HEK293 (cell line): ENCODE results near the gene PPM1L.

Experiments
- CTCF ChIA-PET: fragments of 350-600 bp; formaldehyde crosslinking; extraction: SDS; loops from one replicate; lab custom pipeline; 2021; ENCODE audit warnings: antibody characterized with exemption; lab: Yijun Ruan, JAX
- POLR2A ChIA-PET: fragments of 300-600 bp; formaldehyde crosslinking; extraction: SDS; loops from one replicate; lab custom pipeline; 2020; ENCODE audit warnings: antibody characterized with exemption, inconsistent platforms; lab: Yijun Ruan, JAX
- H3K27ac ChIP-seq: fragments of 200-500 bp; sonication (Bioruptor generic); 2 replicates; pipeline ENCODE4 v1.5.1; 2014; ENCODE audit warnings: low read depth, low read length, control low read depth, inconsistent platforms; ENCODE audit errors: extremely low read depth
- H3K36me3 ChIP-seq, 2 experiments: fragments of 200-500 bp in 1 of 2; sonication (Bioruptor generic) in 1 of 2; 1 replicate in 1 of 2; 2 replicates in 1 of 2; pipeline ENCODE4 v1.5.1; 2014 to 2017; ENCODE audit warnings: inconsistent platforms in 2 of 2, low read length in 2 of 2; ENCODE audit not compliant: control insufficient read depth in 2 of 2, insufficient read depth in 1 of 2
- H3K4me1 ChIP-seq: fragments of 200-500 bp; sonication (Bioruptor generic); 2 replicates; pipeline ENCODE4 v1.5.1; 2014; ENCODE audit warnings: mild to moderate bottlenecking, low read length, inconsistent platforms; ENCODE audit not compliant: control insufficient read depth, insufficient read depth
- H3K4me3 ChIP-seq: 2 replicates; pipeline ENCODE4 v1.5.1; 2011; ENCODE audit warnings: low read depth, mild to moderate bottlenecking, control low read depth, low read length, moderate library complexity
- H3K9me3 ChIP-seq: fragments of 200-500 bp; sonication (Bioruptor generic); 2 replicates; pipeline ENCODE4 v1.5.1; 2014; ENCODE audit warnings: low read depth, low read length, inconsistent platforms; ENCODE audit not compliant: control insufficient read depth, insufficient read depth
- ATF2 ChIP-seq: fragments of 450-650 bp; formaldehyde crosslinking; IDR thresholded peaks from 2 replicates; pipeline ENCODE4 v1.5.1; 2016; ENCODE audit warnings: missing biosample characterization, missing genetic modification characterization, low read depth
- GLI2 ChIP-seq: fragments of 450-650 bp; formaldehyde crosslinking; IDR thresholded peaks from 2 replicates; pipeline ENCODE4; 2017; ENCODE audit warnings: missing biosample characterization, missing genetic modification characterization, low read depth, borderline replicate concordance
- GLIS1 ChIP-seq: fragments of 450-650 bp; formaldehyde crosslinking; IDR thresholded peaks from 2 replicates; pipeline ENCODE4 v1.5.1; 2016; ENCODE audit warnings: missing biosample characterization, missing genetic modification characterization
- MYNN ChIP-seq: fragments of 450-650 bp; formaldehyde crosslinking; IDR thresholded peaks from 2 replicates; pipeline ENCODE4 v1.5.1; 2016; ENCODE audit warnings: missing biosample characterization, missing genetic modification characterization, borderline replicate concordance
- OSR2 ChIP-seq: fragments of 450-650 bp; formaldehyde crosslinking; IDR thresholded peaks from 2 replicates; pipeline ENCODE4 v1.5.1; 2016; ENCODE audit warnings: missing biosample characterization, missing genetic modification characterization
- PBX3 ChIP-seq: sonication (generic); formaldehyde crosslinking; IDR thresholded peaks from 2 replicates; pipeline ENCODE4 v1.8.1; 2022; ENCODE audit warnings: mild to moderate bottlenecking, moderate library complexity, missing genetic modification reagents
- PRDM1 ChIP-seq: fragments of 450-650 bp; formaldehyde crosslinking; IDR thresholded peaks from 2 replicates; pipeline ENCODE4; 2016; ENCODE audit warnings: missing biosample characterization, missing genetic modification characterization
- RBAK ChIP-seq: fragments of 450-650 bp; formaldehyde crosslinking; IDR thresholded peaks from 2 replicates; pipeline ENCODE4 v1.5.1; 2016; ENCODE audit warnings: missing biosample characterization, missing genetic modification characterization
- TCF7L2 ChIP-seq: IDR thresholded peaks from 2 replicates; pipeline ENCODE4 v1.6.1; 2011; ENCODE audit warnings: low read depth, mild to moderate bottlenecking, inconsistent platforms, low read length, moderate library complexity, borderline replicate concordance
- TSHZ1 ChIP-seq: fragments of 450-650 bp; formaldehyde crosslinking; IDR thresholded peaks from 2 replicates; pipeline ENCODE4 v1.5.1; 2016; ENCODE audit warnings: missing biosample characterization, missing genetic modification characterization, borderline replicate concordance
- ZBTB20 ChIP-seq: fragments of 450-650 bp; formaldehyde crosslinking; IDR thresholded peaks from 2 replicates; pipeline ENCODE4 v1.5.1; 2016; ENCODE audit warnings: missing biosample characterization, missing genetic modification characterization
- ZNF24 ChIP-seq: fragments of 450-650 bp; formaldehyde crosslinking; IDR thresholded peaks from 2 replicates; pipeline ENCODE4 v1.5.1; 2016; ENCODE audit warnings: missing biosample characterization, missing genetic modification characterization
- ZNF302 ChIP-seq: fragments of 450-650 bp; formaldehyde crosslinking; IDR thresholded peaks from 2 replicates; pipeline ENCODE4 v1.5.1; 2016; ENCODE audit warnings: missing biosample characterization, missing genetic modification characterization, low read depth
- ZNF341 ChIP-seq: fragments of 450-650 bp; formaldehyde crosslinking; IDR thresholded peaks from 2 replicates; pipeline ENCODE4; 2016; ENCODE audit warnings: low read depth, missing biosample characterization, missing genetic modification characterization
- ZNF350 ChIP-seq: fragments of 450-650 bp; formaldehyde crosslinking; IDR thresholded peaks from 2 replicates; pipeline ENCODE4 v1.5.0; 2017; ENCODE audit warnings: missing biosample characterization, mild to moderate bottlenecking, missing genetic modification characterization
- ZNF48 ChIP-seq: fragments of 450-650 bp; formaldehyde crosslinking; IDR thresholded peaks from 2 replicates; pipeline ENCODE4 v1.5.1; 2016; ENCODE audit warnings: missing biosample characterization, missing genetic modification characterization
- ZNF529 ChIP-seq: fragments of 450-650 bp; formaldehyde crosslinking; IDR thresholded peaks from 2 replicates; pipeline ENCODE4 v1.5.1; 2017; ENCODE audit warnings: missing genetic modification characterization, missing biosample characterization; ENCODE audit not compliant: insufficient replicate concordance
- ZNF626 ChIP-seq: fragments of 450-650 bp; sonication (Bioruptor Pico); formaldehyde crosslinking; IDR thresholded peaks from 2 replicates; pipeline ENCODE4 v1.5.1; 2018; ENCODE audit warnings: missing biosample characterization, missing genetic modification characterization, inconsistent platforms
- ZNF660 ChIP-seq: fragments of 450-650 bp; IDR thresholded peaks from 2 replicates; pipeline ENCODE4 v1.5.1; 2018; ENCODE audit warnings: missing biosample characterization, mild to moderate bottlenecking, missing genetic modification characterization
- ZNF670 ChIP-seq: fragments of 450-650 bp; formaldehyde crosslinking; IDR thresholded peaks from 2 replicates; pipeline ENCODE4 v1.5.1; 2016; ENCODE audit warnings: missing biosample characterization, missing genetic modification characterization, low read depth
- ZNF747 ChIP-seq: fragments of 450-650 bp; formaldehyde crosslinking; IDR thresholded peaks from 2 replicates; pipeline ENCODE4 v1.5.1; 2016; ENCODE audit warnings: missing biosample characterization, missing genetic modification characterization
- ZNF768 ChIP-seq: fragments of 450-650 bp; formaldehyde crosslinking; IDR thresholded peaks from 2 replicates; pipeline ENCODE4 v1.5.1; 2018; ENCODE audit warnings: missing biosample characterization, mild to moderate bottlenecking, missing genetic modification characterization
- ZNF776 ChIP-seq: fragments of 450-650 bp; formaldehyde crosslinking; IDR thresholded peaks from 2 replicates; pipeline ENCODE4 v1.5.0; 2017; ENCODE audit warnings: missing biosample characterization, missing genetic modification characterization, borderline replicate concordance
- ZSCAN16 ChIP-seq: fragments of 450-650 bp; formaldehyde crosslinking; IDR thresholded peaks from 2 replicates; pipeline ENCODE4 v1.5.1; 2016; ENCODE audit warnings: missing biosample characterization, missing genetic modification characterization
- ZSCAN30 ChIP-seq: fragments of 450-650 bp; IDR thresholded peaks from 2 replicates; pipeline ENCODE4 v1.5.1; 2018; ENCODE audit warnings: missing biosample characterization, mild to moderate bottlenecking, missing genetic modification characterization, moderate library complexity
- TF ChIP-seq, protein P1 (sequence below): fragments of 450-650 bp; formaldehyde crosslinking; IDR thresholded peaks from 2 replicates; pipeline ENCODE4 v1.5.1; 2016; ENCODE audit warnings: missing biosample characterization, missing genetic modification characterization

Gene PPM1L

GRCh38 chr3:160841455-160841854, 85.4 kb downstream of the PPM1L start:
- CTCF ChIA-PET, result no interaction called here
- POLR2A ChIA-PET, result no interaction called here

DNA sequence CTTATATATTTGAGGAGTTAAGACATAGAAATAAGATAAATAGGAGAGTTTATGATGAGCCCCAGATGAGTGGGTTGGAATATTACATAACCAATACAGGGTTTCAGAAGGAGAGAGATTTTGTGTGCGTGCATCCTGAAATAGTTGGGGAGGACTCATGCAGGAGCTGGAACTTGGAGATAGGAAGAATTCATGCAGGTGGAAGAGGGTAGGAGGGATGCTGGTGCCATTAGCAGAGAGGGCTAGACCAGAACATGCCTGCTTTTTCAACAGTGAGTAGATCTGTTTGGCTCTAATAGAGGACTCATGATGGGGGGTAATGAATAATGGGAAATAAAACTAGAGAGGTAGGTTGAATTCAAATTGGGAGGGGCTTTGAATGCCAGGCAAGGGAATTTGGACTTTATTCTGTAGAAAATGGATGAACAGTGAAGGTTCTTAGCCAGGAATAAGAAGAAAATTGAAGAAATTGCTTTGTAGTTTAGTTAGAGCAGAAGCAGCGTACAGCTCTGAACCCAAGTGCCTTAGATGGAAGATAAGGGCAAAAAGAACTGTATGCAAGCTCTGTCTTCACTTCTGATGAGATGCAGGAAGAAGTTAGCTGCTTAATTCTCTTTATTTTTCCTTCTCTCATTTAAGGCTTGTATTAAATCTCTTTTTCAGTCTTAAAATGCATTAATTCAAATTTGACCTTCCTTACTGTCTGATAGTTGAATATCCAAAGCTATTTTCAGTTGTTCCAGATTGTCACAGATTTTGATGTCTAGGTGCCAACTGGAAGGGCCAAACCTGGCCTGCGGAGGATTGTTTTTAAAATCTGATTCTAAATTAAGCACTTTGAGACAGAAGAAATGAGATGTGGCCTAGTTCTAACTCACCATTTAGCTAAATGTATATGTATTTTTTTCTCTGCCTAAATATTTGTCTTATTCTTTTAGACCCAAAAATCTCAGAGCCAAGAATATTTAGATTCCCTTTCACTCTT, 86.3 kb downstream of the PPM1L start:
- H3K36me3 ChIP-seq, result no peaks in the 10 kb centered on the region
- H3K9me3 ChIP-seq, result no peaks in the 10 kb centered on the region
- TF ChIP-seq ZNF350 (tag by site-specific recombination), result no peak
- TF ChIP-seq TSHZ1 (tag by site-specific recombination), result no peak
- TF ChIP-seq TCF7L2, result no peak
- TF ChIP-seq, protein P1, sequence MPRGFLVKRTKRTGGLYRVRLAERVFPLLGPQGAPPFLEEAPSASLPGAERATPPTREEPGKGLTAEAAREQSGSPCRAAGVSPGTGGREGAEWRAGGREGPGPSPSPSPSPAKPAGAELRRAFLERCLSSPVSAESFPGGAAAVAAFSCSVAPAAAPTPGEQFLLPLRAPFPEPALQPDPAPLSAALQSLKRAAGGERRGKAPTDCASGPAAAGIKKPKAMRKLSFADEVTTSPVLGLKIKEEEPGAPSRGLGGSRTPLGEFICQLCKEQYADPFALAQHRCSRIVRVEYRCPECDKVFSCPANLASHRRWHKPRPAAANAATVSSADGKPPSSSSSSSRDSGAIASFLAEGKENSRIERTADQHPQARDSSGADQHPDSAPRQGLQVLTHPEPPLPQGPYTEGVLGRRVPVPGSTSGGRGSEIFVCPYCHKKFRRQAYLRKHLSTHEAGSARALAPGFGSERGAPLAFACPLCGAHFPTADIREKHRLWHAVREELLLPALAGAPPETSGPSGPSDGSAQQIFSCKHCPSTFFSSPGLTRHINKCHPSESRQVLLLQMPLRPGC (tag by site-specific recombination), result no peak
- TF ChIP-seq PBX3 (CRISPR knock-in tag), result no peak
- no peak for TF ChIP-seq ZNF24 (tag by site-specific recombination)
- no peak for TF ChIP-seq ZNF776 (tag by site-specific recombination)
- no peak for TF ChIP-seq ZNF529
- no peak for TF ChIP-seq ZNF626 (tag by site-specific recombination)
- no peak for TF ChIP-seq ZNF302 (tag by site-specific recombination)
- TF ChIP-seq ZSCAN30 (tag by site-specific recombination), result no peak
- TF ChIP-seq ZNF660 (tag by site-specific recombination), result no peak
- TF ChIP-seq ZNF670 (tag by site-specific recombination), result no peak
- TF ChIP-seq, all 188 proteins: peak for 0
- CTCF ChIA-PET, result interaction anchor here (1.0 kb wide), 1 partner anchor 99 kb away, joined by 3 read pairs; no protein-coding TSS in a partner anchor
- no peak overlapping the region for H3K27ac ChIP-seq
- no peaks in the 10 kb centered on the region for H3K4me1 ChIP-seq
- no peak overlapping the region for H3K4me3 ChIP-seq
- POLR2A ChIA-PET, result no interaction called here

More at GRCh38 chr3:160841455-160841854, 85.4 kb downstream of the PPM1L start:
- Histone ChIP-seq H3K36me3 (no peaks in the 10 kb centered on the region), H3K4me3 (no peak overlapping the region), H3K4me1 (no peaks in the 10 kb centered on the region), H3K27ac (no peak overlapping the region), H3K9me3 (no peaks in the 10 kb centered on the region)
- no peak for TF ChIP-seq ZNF341
- no peak for TF ChIP-seq ZNF670 (tag by site-specific recombination)
- no peak for TF ChIP-seq ATF2
- TF ChIP-seq ZNF747 (tag by site-specific recombination), result no peak
- TF ChIP-seq ZNF48 (tag by site-specific recombination), result no peak
- TF ChIP-seq ZBTB20, result no peak
- no peak for TF ChIP-seq MYNN (tag by site-specific recombination)
- TF ChIP-seq RBAK (tag by site-specific recombination), result no peak
- TF ChIP-seq ZNF768 (tag by site-specific recombination), result no peak
- TF ChIP-seq GLI2 (tag by site-specific recombination), result no peak
- TF ChIP-seq GLIS1 (tag by site-specific recombination), result no peak
- no peak for TF ChIP-seq ZSCAN16 (tag by site-specific recombination)
- no peak for TF ChIP-seq PRDM1 (tag by site-specific recombination)
- TF ChIP-seq OSR2 (tag by site-specific recombination), result no peak
- TF ChIP-seq ZSCAN30 (tag by site-specific recombination), result no peak
